Psoas muscle (tissue), 8 donors: ENCODE results near the gene MRPL45. TPM values are rescaled to one million over a fixed set of nuclear protein-coding genes. Genes with fewer than 3 reads are reported as not detected.

Experiments used
- ATAC-seq, 4 donors: fragments of 200-7000 bp; cut with Tn5 transposase; one replicate each; pipeline ENCODE4 v1.9.1; 2020; ENCODE audit warnings: moderate library complexity in 3 of 4, mild to moderate bottlenecking in 2 of 4
- DNase-seq, 2 donors: peaks; one replicate each; pipeline ENCODE4 v3.0.0-alpha.2; 2020
- H3K27ac ChIP-seq: fragments of 200-600 bp; one replicate; pipeline ENCODE4 v1.8.0; 2022
- H3K27me3 ChIP-seq, 3 donors: fragments of 200-600 bp in 1 of 3; one replicate each; pipeline versions ENCODE4 v1.6.1 to v1.8.0; 2013 to 2022; ENCODE audit warnings: low read length in 2 of 3, mild to moderate bottlenecking in 2 of 3, moderate library complexity in 1 of 3; ENCODE audit not compliant: insufficient read depth in 3 of 3
- H3K36me3 ChIP-seq, 2 donors: fragments of 200-600 bp in 1 of 2; one replicate each; pipeline versions ENCODE4 v1.6.1 to v1.8.0; 2013 to 2022; ENCODE audit warnings: low read depth in 1 of 2, mild to moderate bottlenecking in 1 of 2, moderate library complexity in 1 of 2; ENCODE audit not compliant: insufficient read depth in 1 of 2
- H3K4me1 ChIP-seq: fragments of 200-600 bp; one replicate; pipeline ENCODE4 v1.8.0; 2022
- H3K4me3 ChIP-seq: fragments of 200-600 bp; one replicate; pipeline ENCODE4 v1.8.0; 2022; ENCODE audit warnings: mild to moderate bottlenecking
- H3K9me3 ChIP-seq: fragments of 200-600 bp; one replicate; pipeline ENCODE4 v1.8.0; 2022
- WGBS, 3 donors: extraction: QIAGEN DNeasy Blood & Tissue Kit; methylation state at CpG; one replicate each; pipeline versions ENCODE4 v1.1.6 to v1.1.7; 2013; 5-methylcytosine and 5-hydroxymethylcytosine counted together
- intact Hi-C, 2 donors: fragments of 100-400 bp; cut with DNase I; formaldehyde crosslinking; loops; one replicate each; pipeline versions ENCODE4 v1.11.0 to v1.14.2; 2022
- polyA plus RNA-seq, 3 donors: library from polyadenylated mRNA; stranded (reverse); fragments of 200-250 nt; gene quantifications; one replicate each; pipeline ENCODE4 v1.2.3, GENCODE V29; 2013
- total RNA-seq, 4 donors: library from RNA; stranded (reverse); fragmentation: NEBNext Ultra II Directional in 2 of 4; extraction: Animal tissue kit (Norgen Biotek cat#: 25700) in 2 of 4; gene quantifications; one replicate each; pipeline versions ENCODE4 v1.2.1 to v1.2.4, GENCODE V29; 2021 to 2023
- TF ChIP-seq, protein P1 (sequence below): fragments of 200-600 bp; IDR thresholded peaks from one replicate; pipeline ENCODE4 v1.8.0; 2022; ENCODE audit warnings: antibody characterized with exemption
- donor health status: healthy with polysubstance abuse.
- donor health status: DM: no; HTN: no; CAD: no; lungs with moderate emphysema.
- donor health status: Bipolar disorder and iron deficiency.
- donor health status: healthy.
- donor health status: DM: yes; HTN: yes; CAD: no.
- donor health status: DM: no; HTN: no; CAD: no.
- donor health status: DM: no; HTN: no; CAD: no.
- donor health status: DM: yes; HTN: yes; CAD: no.

Gene MRPL45
- total and polyA plus RNA-seq, 7 donors, result 36.0 to 132 (median 54.6) TPM

DNA sequence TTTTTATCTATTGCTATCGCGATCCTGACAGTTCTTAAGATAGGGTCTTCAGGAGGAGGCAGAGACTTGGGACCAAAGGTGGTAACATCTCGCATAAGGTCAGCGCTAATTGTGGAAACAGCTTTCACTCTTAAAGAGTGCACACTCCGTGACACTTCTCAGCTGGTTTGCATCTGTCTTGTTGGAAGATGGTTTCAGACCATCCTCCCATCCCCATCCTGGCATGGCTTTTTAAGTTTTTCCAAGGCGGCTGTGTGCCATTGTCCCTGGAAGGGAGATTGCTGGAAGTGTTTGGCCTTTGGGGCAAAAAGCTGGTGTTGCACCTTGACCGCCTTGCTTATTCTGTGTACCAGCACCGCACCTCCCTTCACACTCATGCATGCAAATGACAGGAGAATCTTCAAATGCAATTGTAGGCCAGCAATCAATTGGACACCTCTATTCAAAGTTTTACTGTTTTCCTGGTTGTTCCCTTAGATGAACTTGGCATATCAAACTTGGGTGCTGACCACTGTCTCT lies 56.2 kb downstream of the MRPL45 start:
- H3K36me3 ChIP-seq, result no peaks in the 10 kb centered on the region
- no peaks in the 10 kb centered on the region for H3K9me3 ChIP-seq
- H3K27me3 ChIP-seq, result no peaks in the 10 kb centered on the region
- H3K4me1 ChIP-seq, result peaks cover 48% of the 10 kb centered on the region
- ATAC-seq (peak in 2 of 4 donors; percentile 12 to 45), DNase-seq (no peak)
- intact Hi-C loops, result loop anchor here in 1 of 2 donors (10.0 kb wide), 2 partner anchors 58 to 132 kb away; partner anchors contain the start of gene MRPL45
- H3K27ac ChIP-seq, result peak overlapping the region; percentile 84
- H3K4me3 ChIP-seq, result peak overlapping the region; percentile 92
- 6 to 10% (median 9%) methylated on average over 8 of the region's 8 CpGs for WGBS, 3 donors
- TF ChIP-seq, protein P1, sequence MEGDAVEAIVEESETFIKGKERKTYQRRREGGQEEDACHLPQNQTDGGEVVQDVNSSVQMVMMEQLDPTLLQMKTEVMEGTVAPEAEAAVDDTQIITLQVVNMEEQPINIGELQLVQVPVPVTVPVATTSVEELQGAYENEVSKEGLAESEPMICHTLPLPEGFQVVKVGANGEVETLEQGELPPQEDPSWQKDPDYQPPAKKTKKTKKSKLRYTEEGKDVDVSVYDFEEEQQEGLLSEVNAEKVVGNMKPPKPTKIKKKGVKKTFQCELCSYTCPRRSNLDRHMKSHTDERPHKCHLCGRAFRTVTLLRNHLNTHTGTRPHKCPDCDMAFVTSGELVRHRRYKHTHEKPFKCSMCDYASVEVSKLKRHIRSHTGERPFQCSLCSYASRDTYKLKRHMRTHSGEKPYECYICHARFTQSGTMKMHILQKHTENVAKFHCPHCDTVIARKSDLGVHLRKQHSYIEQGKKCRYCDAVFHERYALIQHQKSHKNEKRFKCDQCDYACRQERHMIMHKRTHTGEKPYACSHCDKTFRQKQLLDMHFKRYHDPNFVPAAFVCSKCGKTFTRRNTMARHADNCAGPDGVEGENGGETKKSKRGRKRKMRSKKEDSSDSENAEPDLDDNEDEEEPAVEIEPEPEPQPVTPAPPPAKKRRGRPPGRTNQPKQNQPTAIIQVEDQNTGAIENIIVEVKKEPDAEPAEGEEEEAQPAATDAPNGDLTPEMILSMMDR, result no peak

DNA sequence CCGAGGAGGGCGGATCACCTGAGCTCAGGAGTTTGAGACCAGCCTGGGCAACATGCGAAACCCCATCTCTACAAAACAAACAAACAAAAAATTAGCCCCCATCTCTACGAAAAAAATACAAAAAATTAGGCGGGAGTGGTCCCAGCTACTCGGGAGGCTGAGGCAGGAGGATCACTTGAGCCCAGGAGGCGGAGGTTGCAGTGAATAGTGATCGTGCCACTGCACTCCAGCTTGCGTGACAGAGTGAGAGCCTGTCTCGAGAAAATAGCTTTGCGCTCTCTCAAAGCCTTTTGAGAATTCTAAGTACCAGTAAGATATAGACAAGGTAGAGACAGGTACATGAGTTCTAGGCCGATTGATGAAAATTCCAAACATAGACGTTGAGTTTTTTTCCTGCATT lies 56.7 kb downstream of the MRPL45 start:
- ATAC-seq, result no peak
- peak overlapping the region; percentile 92 for H3K4me3 ChIP-seq
- intact Hi-C loops, result loop anchor here in 1 of 2 donors (10.0 kb wide), 2 partner anchors 59 to 131 kb away; partner anchors contain the start of gene MRPL45
- no peaks in the 10 kb centered on the region for H3K36me3 ChIP-seq
- no peaks in the 10 kb centered on the region for H3K9me3 ChIP-seq
- no peak for DNase-seq
- peaks cover 53% of the 10 kb centered on the region for H3K4me1 ChIP-seq
- H3K27me3 ChIP-seq, result no peaks in the 10 kb centered on the region
- 71 to 82% (median 74%) methylated on average over 13 of the region's 13 CpGs for WGBS, 3 donors
- no peak overlapping the region for H3K27ac ChIP-seq
- TF ChIP-seq, protein P1, result no peak

DNA sequence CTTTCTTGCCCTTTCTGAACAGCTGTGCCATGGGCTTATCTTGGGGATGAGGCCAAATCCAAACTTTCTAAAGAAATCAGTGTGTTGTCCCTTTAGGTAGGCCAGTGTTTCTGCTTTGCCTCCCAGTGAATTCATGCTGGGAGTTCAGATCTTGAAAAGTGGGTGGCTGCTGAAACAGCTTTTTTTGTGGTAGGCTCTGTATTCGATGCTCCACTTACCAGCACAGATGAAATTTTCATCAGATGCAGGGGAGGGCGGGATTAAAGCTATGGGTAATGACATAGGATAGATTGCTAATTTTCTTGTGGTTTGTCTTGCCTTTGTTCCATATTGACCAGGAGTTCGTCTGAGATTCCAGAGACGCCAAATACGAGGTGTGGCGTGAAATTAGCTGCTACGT lies 57.5 kb downstream of the MRPL45 start:
- Histone ChIP-seq H3K27ac (no peak overlapping the region), H3K9me3 (no peaks in the 10 kb centered on the region), H3K36me3 (no peaks in the 10 kb centered on the region), H3K4me3 (peak overlapping the region; percentile 92), H3K27me3 (no peaks in the 10 kb centered on the region), H3K4me1 (peaks cover 61% of the 10 kb centered on the region)
- TF ChIP-seq, protein P1, result no peak
- no peak for DNase-seq
- WGBS, 3 donors, result 67 to 75% (median 70%) methylated on average over 7 of the region's 7 CpGs
- intact Hi-C loops, result loop anchor here in 1 of 2 donors (10.0 kb wide), 2 partner anchors 60 to 130 kb away; partner anchors contain the start of gene MRPL45
- no peak for ATAC-seq

DNA sequence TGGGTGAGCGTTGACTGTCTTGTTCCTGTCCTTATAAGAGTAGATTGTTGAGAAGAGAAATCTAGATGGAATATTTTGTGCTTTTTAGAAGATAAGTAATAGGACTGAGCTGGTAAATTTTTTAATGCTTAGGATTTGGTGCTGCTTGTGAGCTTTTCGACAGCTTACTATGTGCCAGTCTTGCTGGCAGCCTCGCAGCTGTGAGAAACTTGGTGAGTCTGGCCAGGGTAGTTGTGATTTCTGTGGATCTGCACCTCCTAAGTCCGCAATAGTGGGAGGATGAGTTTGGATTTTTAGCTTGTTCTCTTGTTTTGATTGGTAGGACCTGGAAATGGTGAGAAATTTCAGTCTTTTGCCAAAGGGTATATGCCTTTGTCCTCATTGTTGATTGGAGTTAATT lies 58.3 kb downstream of the MRPL45 start:
- Histone ChIP-seq H3K27ac (no peak overlapping the region), H3K4me3 (no peak overlapping the region), H3K9me3 (no peaks in the 10 kb centered on the region), H3K27me3 (no peaks in the 10 kb centered on the region), H3K4me1 (peaks cover 65% of the 10 kb centered on the region), H3K36me3 (no peaks in the 10 kb centered on the region)
- WGBS, 3 donors, result 70 to 82% (median 73%) methylated on average over 4 of the region's 4 CpGs
- DNase-seq, result no peak
- no peak for ATAC-seq
- TF ChIP-seq, protein P1, result no peak
- intact Hi-C loops, result loop anchor here in 1 of 2 donors (10.0 kb wide), 2 partner anchors 60 to 130 kb away; partner anchors contain the start of gene MRPL45
